MCF 10A (cell line): Measurements from ENCODE around the gene TPBGL. TPM values are rescaled to one million over a fixed set of nuclear protein-coding genes. Genes with fewer than 3 reads are reported as not detected.

ENCODE experiments used
- BruUV-seq: library from RNA; stranded (reverse); fragments of 400-500 nt; replicated peaks from 2 replicates; lab custom pipeline; 2021; lab: Mats Ljungman, UMichigan
- CTCF ChIA-PET: fragments of 300-600 bp; sonication (Branson Sonifier 250); formaldehyde crosslinking; extraction: SDS; loops from one replicate; lab custom pipeline; 2021; ENCODE audit warnings: antibody characterized with exemption, inconsistent platforms; lab: Yijun Ruan, JAX
- POLR2A ChIA-PET: fragments of 300-600, 350-650 bp; sonication (Branson Sonifier 250); formaldehyde crosslinking; extraction: SDS; loops from one replicate; lab custom pipeline; 2020; ENCODE audit warnings: antibody characterized with exemption, inconsistent platforms; lab: Yijun Ruan, JAX
- DNase-seq: peaks from one replicate; pipeline ENCODE4 v3.0.0-alpha.2; 2018; ENCODE audit not compliant: unreplicated experiment
- H3K27ac Mint-ChIP-seq: one replicate; pipeline ENCODE4 v1.8.0; 2022; ENCODE audit warnings: mild to moderate bottlenecking, low read depth, mixed read lengths; ENCODE audit not compliant: unreplicated experiment
- H3K27me3 Mint-ChIP-seq: one replicate; pipeline ENCODE4 v1.8.0; 2022; ENCODE audit warnings: mixed read lengths; ENCODE audit not compliant: insufficient read depth, unreplicated experiment
- H3K36me3 Mint-ChIP-seq: one replicate; pipeline ENCODE4 v1.8.0; 2022; ENCODE audit warnings: mild to moderate bottlenecking, moderate library complexity, mixed read lengths; ENCODE audit not compliant: insufficient read depth, unreplicated experiment
- H3K4me1 Mint-ChIP-seq: one replicate; pipeline ENCODE4 v1.8.0; 2022; ENCODE audit warnings: mixed read lengths; ENCODE audit not compliant: insufficient read depth, unreplicated experiment
- H3K4me3 Mint-ChIP-seq: one replicate; pipeline ENCODE4 v1.8.0; 2022; ENCODE audit warnings: mild to moderate bottlenecking, moderate library complexity, mixed read lengths; ENCODE audit not compliant: unreplicated experiment
- H3K9me3 Mint-ChIP-seq: one replicate; pipeline ENCODE4 v1.8.0; 2022; ENCODE audit warnings: mixed read lengths; ENCODE audit not compliant: unreplicated experiment
- intact Hi-C: fragments of 100-400 bp; cut with micrococcal nuclease; formaldehyde crosslinking; loops from 2 replicates; pipeline ENCODE4 v1.14.1; 2022
- total RNA-seq: library from RNA; stranded (reverse); gene quantifications from 2 replicates; pipeline ENCODE4 v1.2.3, GENCODE V29; 2022
- TF ChIP-seq, protein P1 (sequence below): fragments of 200-600 bp; IDR thresholded peaks from one replicate; pipeline ENCODE4 v1.8.0; 2022; ENCODE audit warnings: antibody characterized with exemption, mild to moderate bottlenecking; ENCODE audit not compliant: unreplicated experiment

TPBGL gene
- total RNA-seq, 1 experiment from 2014 or later = not detected

GRCh38 chr11:75205564-75206020 is 35.0 kb upstream of the TPBGL start:
- POLR2A ChIA-PET = interaction anchor here (0.7 to 1.2 kb wide), 3 partner anchors 10 to 179 kb away, joined by 3 read pairs; no protein-coding TSS in a partner anchor
- CTCF ChIA-PET = interaction anchor here (0.5 to 12.3 kb wide), 21 partner anchors 9 to 279 kb away, joined by 3 to 227 read pairs (median 6); partner anchors contain the start of gene SLCO2B1
- no peak overlapping the region for H3K27ac Mint-ChIP-seq
- H3K9me3 Mint-ChIP-seq = no peaks in the 10 kb centered on the region
- intact Hi-C loops = loop anchor here (1.0 kb wide), 3 partner anchors 61 to 276 kb away; no protein-coding TSS in a partner anchor
- H3K27me3 Mint-ChIP-seq = peaks cover 34% of the 10 kb centered on the region
- no peaks in the 10 kb centered on the region for H3K4me1 Mint-ChIP-seq
- H3K4me3 Mint-ChIP-seq = no peak overlapping the region
- H3K36me3 Mint-ChIP-seq = no peaks in the 10 kb centered on the region
- DNase-seq = no peak
- TF ChIP-seq, protein P1, sequence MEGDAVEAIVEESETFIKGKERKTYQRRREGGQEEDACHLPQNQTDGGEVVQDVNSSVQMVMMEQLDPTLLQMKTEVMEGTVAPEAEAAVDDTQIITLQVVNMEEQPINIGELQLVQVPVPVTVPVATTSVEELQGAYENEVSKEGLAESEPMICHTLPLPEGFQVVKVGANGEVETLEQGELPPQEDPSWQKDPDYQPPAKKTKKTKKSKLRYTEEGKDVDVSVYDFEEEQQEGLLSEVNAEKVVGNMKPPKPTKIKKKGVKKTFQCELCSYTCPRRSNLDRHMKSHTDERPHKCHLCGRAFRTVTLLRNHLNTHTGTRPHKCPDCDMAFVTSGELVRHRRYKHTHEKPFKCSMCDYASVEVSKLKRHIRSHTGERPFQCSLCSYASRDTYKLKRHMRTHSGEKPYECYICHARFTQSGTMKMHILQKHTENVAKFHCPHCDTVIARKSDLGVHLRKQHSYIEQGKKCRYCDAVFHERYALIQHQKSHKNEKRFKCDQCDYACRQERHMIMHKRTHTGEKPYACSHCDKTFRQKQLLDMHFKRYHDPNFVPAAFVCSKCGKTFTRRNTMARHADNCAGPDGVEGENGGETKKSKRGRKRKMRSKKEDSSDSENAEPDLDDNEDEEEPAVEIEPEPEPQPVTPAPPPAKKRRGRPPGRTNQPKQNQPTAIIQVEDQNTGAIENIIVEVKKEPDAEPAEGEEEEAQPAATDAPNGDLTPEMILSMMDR = no peak
- BruUV-seq = no TSS peak

- Mint-ChIP-seq H3K9me3 (no peaks in the 10 kb centered on the region), H3K36me3 (no peaks in the 10 kb centered on the region), H3K27ac (no peak overlapping the region), H3K4me1 (no peaks in the 10 kb centered on the region), H3K4me3 (no peak overlapping the region), H3K27me3 (peaks cover 29% of the 10 kb centered on the region)
- CTCF ChIA-PET = interaction anchor here (0.8 to 12.3 kb wide), 6 partner anchors 12 to 270 kb away, joined by 3 to 227 read pairs (median 6); no protein-coding TSS in a partner anchor
- intact Hi-C loops = no loop called here
- no peak for DNase-seq
- TF ChIP-seq, protein P1 = no peak
- POLR2A ChIA-PET = interaction anchor here (0.7 kb wide), 1 partner anchor 13 kb away, joined by 3 read pairs; no protein-coding TSS in a partner anchor
- no TSS peak for BruUV-seq
These were observed 32.1 kb upstream of the TPBGL start for GRCh38 chr11:75208446-75208845.

GRCh38 chr11:75212411-75212810 is 28.2 kb upstream of the TPBGL start:
- DNase-seq = no peak
- BruUV-seq = no TSS peak
- intact Hi-C loops = no loop called here
- Mint-ChIP-seq H3K4me3 (no peak overlapping the region), H3K4me1 (no peaks in the 10 kb centered on the region), H3K27ac (no peak overlapping the region), H3K9me3 (no peaks in the 10 kb centered on the region), H3K27me3 (peaks cover 43% of the 10 kb centered on the region), H3K36me3 (no peaks in the 10 kb centered on the region)
- POLR2A ChIA-PET = interaction anchor here (0.8 kb wide), 1 partner anchor 15 kb away, joined by 3 read pairs; no protein-coding TSS in a partner anchor
- TF ChIP-seq, protein P1 = no peak
- CTCF ChIA-PET = interaction anchor here (0.7 to 12.3 kb wide), 4 partner anchors 9 to 801 kb away, joined by 3 to 227 read pairs (median 3); no protein-coding TSS in a partner anchor

DNA sequence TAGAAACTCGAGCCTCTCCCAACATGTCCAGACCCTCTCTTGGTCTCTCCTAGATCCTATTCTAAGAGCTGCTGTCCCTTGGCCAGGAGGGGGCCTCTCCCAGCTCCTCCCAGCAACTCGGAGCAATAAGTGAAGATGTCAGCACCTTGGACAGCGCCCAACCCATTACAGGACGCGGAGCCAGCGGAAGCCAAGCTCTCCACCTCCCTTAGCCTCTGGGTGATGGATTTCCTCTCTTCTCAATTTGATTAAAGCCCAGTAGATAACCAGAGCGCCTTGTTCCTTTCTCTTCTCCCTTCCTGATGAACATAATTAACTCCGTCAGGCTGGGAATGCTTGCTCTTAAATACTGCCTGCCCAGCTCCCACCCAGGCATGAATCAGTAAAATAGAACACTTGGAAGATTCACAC is 26.2 kb upstream of the TPBGL start:
- BruUV-seq = no TSS peak
- Mint-ChIP-seq H3K4me3 (no peak overlapping the region), H3K27me3 (peaks cover 60% of the 10 kb centered on the region), H3K4me1 (no peaks in the 10 kb centered on the region), H3K9me3 (no peaks in the 10 kb centered on the region), H3K27ac (no peak overlapping the region), H3K36me3 (no peaks in the 10 kb centered on the region)
- TF ChIP-seq, protein P1 = no peak
- DNase-seq = peak; percentile 84
- POLR2A ChIA-PET = interaction anchor here (0.6 to 0.7 kb wide), 2 partner anchors 49 to 294 kb away, joined by 3 to 4 read pairs; no protein-coding TSS in a partner anchor
- intact Hi-C loops = loop anchor here (1.0 kb wide), 2 partner anchors 19 to 34 kb away; no protein-coding TSS in a partner anchor
- CTCF ChIA-PET = interaction anchor here (0.5 to 1.5 kb wide), 11 partner anchors 10 to 154 kb away, joined by 3 to 10 read pairs (median 3); no protein-coding TSS in a partner anchor
